ENCODE results near the gene DSG3.

DSG3 gene
- 0 to 0.05 reads per million in 2 donors for total RNA-seq

DNA sequence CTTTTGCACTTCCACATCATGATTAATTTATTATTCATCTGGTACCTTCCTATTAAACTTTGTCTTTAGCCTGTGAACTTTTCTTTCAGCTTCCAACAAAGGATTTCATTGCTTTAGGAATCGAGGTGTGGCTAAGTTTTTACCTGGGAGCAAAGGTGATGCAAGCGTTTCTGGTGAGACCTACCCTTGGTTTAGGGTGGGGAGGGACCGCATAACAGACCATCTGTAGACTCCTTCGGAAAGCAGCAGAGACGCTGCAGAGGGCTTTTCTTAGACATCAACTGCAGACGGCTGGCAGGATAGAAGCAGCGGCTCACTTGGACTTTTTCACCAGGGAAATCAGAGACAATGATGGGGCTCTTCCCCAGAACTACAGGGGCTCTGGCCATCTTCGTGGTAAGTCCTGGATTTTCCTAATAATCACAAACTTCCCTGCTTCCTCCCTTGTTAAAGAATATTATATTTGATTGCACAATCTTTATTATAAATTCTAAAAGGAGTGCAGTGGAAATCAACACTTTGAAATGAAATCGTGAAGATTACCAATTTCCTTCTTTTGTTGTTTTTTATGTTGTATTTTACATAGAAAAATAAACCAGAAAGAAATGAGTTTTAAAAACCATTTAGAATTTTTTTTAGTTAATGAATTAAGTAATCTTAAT lies at the start of gene DSG3:
Gene DSG3 (plus strand): TSS at position 212 of the 662 bp plus-strand sequence. CDS start 137 bp downstream, at position 349.
- DNase-seq = no peak

DNA sequence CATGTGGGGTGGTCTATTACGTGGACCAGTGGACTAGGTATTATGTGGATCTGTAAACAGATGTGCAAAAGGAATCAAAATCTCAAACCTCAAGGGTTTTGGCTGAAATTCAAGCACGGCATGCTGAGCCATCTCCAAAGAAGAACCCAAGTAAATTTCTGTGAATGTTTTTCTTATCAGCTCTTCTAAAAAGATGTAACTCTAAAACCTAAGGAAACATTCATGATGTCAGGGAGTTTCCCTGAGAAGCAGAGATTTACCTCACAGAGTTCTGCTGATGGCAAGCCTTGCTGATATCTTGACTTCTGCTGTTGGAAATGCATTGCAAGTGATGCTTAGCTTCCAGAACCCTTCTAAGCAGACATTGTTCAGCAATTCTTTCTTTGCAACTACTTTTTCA lies 49.4 kb upstream of the DSG3 start:
- DNase-seq = no peak

DNA sequence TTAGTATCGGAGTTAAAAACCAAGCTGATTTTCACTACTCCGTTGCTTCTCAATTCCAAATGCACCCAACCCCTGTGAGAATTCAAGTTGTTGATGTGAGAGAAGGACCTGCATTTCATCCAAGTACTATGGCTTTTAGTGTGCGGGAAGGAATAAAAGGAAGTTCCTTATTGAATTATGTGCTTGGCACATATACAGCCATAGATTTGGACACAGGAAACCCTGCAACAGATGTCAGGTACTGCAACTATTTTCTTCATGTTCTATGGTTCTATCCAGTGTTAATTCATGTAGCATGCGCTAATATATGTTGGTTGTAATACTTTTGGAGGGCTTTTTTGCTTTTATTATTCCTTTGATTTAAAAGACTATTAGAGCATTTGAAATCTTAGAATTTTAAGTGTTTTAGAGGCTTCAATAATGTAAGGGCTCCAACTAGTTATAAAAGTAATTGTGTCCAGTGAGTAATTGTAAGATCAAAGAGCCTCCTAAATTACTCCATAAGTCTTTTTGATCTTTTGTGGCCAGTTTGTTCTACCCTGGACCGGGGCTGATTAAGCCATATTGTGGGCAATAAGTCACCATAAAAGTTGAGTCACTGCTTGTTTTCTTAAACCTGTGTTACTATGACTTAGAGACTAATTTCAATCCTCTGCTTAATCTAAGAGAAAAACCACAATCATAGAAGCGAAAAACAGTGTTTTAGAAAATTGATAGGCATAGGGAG lies 48.1 kb upstream of the DSG3 start:
- DNase-seq = no peak

- no peak for DNase-seq
These were observed 46.1 kb upstream of the DSG3 start for GRCh38 chr18:31401156-31402025.

- DNase-seq = no peak
These were observed 45.5 kb upstream of the DSG3 start for GRCh38 chr18:31402026-31402373.

- no peak for DNase-seq
These were observed 44.1 kb upstream of the DSG3 start for GRCh38 chr18:31403409-31403808.

DNA sequence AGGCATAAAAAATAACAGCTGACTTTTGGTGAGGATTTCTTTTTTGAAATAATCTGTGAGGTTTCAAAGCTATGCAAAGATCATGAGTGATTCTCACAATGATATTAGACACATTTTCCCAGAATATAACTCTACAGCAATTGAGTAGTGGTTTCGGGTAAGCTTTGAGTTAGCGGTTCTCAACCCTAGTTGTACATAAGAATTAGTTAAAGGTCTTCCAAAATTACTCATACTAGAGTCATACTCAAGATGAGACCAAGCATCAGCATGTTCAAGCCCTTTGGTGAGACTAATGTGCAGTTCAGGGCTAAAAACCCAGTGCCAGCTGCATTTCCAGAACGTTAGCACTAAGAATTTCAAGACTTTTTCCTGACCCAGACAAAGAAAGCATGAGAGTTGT lies 39.9 kb upstream of the DSG3 start:
- DNase-seq = no peak

DNA sequence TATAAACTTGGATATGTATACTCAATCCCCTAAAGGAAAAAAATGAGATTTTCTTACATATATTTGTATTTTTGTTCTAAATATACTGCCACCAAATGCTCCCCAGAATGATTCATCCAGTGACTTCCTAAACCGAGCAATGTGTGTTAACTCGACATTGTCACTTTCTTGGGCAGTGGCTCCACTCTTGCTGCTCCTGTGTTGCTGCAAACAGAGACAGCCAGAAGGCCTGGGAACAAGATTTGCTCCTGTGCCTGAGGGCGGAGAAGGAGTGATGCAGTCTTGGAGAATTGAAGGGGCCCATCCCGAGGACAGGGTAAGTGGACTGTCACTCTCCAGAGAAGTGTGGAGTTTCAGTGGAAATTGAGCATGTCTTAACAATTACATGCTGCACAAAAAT lies 38.3 kb upstream of the DSG3 start:
- no peak for DNase-seq

DNA sequence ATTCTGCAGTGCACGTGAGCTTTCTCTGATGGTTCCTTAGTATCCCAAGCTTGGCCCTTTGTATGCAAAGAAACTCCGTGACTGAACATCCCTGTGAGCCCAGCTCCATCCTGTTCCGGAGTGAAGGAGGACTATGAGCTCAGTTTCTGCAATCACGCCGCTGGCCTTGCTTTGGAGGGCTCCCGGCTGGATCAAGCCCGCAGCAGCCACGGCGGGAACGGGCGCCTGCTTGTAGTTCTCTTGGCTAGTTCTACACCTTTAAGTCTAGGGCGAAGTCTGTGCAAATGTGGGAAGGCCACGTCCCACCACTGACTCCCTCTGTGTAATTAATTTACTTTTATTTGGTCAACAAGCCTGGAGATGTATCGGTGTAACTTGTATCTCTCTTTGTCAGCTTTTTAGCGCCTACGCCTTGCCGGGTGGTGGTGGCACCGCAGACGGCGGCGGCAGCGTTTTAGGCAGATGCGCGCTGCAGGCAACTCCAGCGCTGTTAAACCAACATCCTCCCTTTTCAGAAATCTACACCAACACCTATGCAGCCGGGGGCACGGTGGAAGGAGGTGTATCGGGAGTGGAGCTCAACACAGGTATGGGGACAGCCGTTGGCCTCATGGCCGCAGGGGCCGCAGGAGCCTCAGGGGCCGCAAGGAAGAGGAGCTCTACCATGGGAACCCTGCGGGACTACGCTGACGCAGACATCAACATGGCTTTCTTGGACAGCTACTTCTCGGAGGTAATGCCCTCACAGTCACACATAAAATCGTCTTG lies 36.6 kb upstream of the DSG3 start:
- no peak for DNase-seq

GRCh38 chr18:31413137-31413536 lies 34.4 kb upstream of the DSG3 start:
- DNase-seq = no peak

DNA sequence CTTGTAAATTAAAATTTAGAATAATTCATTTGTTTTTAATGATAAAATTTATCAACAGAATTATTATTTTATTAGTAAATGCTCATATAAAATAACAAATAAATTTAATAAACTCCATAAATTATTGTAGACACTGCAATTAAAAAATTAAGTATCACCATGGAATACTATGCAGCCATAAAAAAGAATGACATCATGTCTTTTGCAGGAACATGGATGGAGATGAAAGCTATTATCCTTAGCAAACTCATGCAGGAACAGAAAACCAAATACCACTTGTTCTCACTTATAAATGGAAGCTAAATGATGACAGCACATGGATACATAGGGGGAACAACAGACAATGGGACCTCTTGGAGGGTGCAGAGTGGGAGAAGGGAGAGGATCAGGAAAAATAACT lies 29.7 kb upstream of the DSG3 start:
- DNase-seq = no peak

- DNase-seq = no peak
These were observed 28.0 kb upstream of the DSG3 start for GRCh38 chr18:31419457-31419932.

- no peak for DNase-seq
These were observed 27.5 kb upstream of the DSG3 start for GRCh38 chr18:31420032-31420431.

GRCh38 chr18:31420524-31420923 lies 27.0 kb upstream of the DSG3 start:
- DNase-seq = no peak

DNA sequence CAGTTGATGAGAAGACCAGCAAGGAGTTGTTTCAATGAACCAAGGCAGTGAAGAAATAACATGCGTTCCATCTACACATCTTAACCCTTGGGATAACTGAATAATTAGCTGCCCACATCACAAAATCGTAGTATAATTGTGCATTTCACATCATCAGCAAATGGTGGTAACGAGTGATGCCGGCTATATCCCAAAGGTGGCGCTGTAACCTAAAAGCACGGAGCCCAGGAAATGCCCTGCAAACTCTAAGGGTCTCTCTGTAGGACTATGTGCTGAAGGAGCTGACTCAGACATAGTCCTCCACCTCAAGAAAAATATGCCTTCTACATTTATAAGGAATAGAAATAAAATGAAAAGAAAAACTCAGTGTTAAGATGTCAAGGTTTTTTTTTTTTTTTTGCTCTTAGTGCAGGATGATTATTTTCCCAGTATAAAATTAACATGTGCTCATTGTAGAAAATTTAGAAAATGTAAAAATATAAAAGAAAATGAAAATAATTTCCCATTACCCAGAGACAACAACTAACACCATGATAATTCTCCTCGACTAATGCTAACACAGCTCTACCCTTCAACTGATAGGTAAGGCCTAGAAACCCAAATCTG lies 23.1 kb upstream of the DSG3 start:
- no peak for DNase-seq

- no peak for DNase-seq
These were observed 21.5 kb upstream of the DSG3 start for GRCh38 chr18:31426021-31426420.

DNA sequence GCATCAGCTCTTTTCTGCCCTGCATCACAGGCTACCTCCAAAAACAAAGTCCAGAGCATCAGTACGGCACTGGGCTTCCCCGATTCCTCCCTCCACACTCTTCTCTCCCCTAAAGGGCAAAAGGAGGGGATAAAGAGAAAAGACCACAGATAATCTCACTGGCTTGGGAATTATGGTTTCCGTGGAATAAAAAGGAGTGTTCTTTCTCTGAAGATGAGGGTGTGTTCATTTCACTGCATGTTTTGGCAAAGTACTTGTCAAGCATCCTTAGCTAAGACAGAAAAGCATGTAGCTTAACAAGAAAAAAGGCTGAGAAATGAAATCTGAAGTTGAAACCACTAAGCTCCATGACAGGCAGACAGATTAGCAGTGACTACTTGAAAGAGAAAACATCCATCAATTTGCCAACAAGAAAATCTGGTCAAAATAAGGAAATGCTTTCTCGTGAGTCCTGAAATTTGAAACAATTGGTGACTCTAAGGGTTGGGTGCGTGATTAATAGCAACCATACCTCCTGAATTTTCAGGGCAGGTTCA lies 20.6 kb upstream of the DSG3 start:
- no peak for DNase-seq

DNA sequence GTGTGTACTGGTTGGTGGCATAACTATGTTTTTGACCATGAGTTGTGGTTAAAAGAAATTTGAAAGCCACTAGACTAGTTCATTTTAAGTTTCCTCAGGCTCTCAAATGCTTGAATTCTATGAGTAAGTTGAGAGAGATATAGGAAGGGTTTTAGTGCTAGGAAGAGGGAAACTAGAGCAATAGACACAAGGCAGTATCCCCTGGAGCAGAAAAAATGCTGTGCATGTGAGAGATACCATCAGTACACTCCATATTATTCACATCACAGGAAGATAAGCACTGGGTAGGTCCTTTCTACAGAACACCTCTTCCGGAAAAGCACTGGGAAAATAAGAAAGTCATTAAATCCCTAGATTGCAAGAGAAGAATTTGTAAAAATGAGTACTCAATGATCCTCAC lies 19.3 kb upstream of the DSG3 start:
- no peak for DNase-seq

DNA sequence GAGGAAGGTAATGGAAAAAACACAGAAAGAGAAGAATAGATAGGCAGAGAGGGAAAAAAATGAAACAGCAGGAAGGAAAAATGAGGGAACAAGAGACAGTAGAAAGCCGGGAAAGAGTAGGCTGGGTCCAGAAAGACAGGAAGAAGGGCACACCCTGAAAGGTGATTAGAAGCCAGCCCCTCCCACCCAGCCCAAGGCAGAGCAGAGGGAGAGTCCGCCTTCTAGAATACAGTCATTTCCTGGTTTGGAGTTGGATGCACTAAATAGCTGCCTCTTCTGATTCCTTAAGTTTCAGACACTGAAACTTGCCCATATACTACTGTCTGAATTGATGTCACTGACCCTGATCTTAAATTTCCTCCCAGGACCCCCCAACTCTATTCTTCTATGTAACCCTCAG lies 17.9 kb upstream of the DSG3 start:
- DNase-seq = no peak

DNA sequence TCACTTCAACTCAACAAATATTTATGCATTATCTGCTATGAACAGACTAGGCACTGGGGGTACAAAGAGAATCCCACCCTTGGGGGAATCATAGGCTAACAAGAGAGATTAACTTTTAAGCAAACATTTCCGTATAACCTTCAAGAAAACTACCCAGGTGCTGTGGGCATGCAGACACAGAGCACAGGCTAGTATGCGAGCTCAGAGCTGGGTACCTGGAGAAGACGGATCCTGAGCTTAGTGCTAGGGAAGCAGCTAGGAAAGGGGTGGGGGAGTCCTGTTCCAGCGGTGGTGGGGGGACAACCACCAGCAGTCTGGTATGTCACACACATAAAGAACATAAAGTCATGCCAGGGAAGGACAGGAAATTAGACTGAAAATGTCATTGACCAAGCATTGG lies 17.5 kb upstream of the DSG3 start:
- no peak for DNase-seq

GRCh38 chr18:31430554-31430953 lies 17.0 kb upstream of the DSG3 start:
- no peak for DNase-seq

- DNase-seq = no peak
These were observed 15.2 kb upstream of the DSG3 start for GRCh38 chr18:31432316-31432715.
